Heart right ventricle (tissue), 16 donors: ENCODE measurements around the gene MOAP1. TPM values are rescaled to one million over a fixed set of nuclear protein-coding genes. Genes with fewer than 3 reads are reported as not detected.

Experiments used
- ATAC-seq, 8 donors: fragments of 200-7000 bp; cut with Tn5 transposase; one replicate each; pipeline ENCODE4 v1.9.1; 2020; ENCODE audit warnings: mild to moderate bottlenecking in 8 of 8, moderate library complexity in 8 of 8, moderate number of reproducible peaks in 1 of 8
- DNase-seq, 2 donors: peaks; one replicate each; pipeline ENCODE4 v3.0.0-alpha.2; 2020
- H3K27ac ChIP-seq, 10 donors: fragments of 200-600 bp; sonication (generic) in 2 of 10; one replicate each; pipeline versions ENCODE4 v1.5.0 to v1.8.0; 2020 to 2022; ENCODE audit warnings: mild to moderate bottlenecking in 3 of 10
- H3K27me3 ChIP-seq, 7 donors: fragments of 200-600 bp; one replicate each; pipeline ENCODE4 v1.8.0; 2021 to 2022; ENCODE audit warnings: mild to moderate bottlenecking in 2 of 7
- H3K36me3 ChIP-seq, 9 donors: fragments of 200-600 bp; sonication (generic) in 1 of 9; one replicate each; pipeline versions ENCODE4 v1.5.0 to v1.8.0; 2020 to 2022; ENCODE audit warnings: mild to moderate bottlenecking in 2 of 9
- H3K4me1 ChIP-seq, 9 donors: fragments of 200-600 bp; sonication (generic) in 1 of 9; one replicate each; pipeline versions ENCODE4 v1.5.0 to v1.8.0; 2020 to 2022; ENCODE audit warnings: mild to moderate bottlenecking in 4 of 9
- H3K4me3 ChIP-seq, 10 donors: fragments of 200-600 bp; sonication (generic) in 2 of 10; one replicate each; pipeline versions ENCODE4 v1.5.0 to v1.8.0; 2020 to 2022; ENCODE audit warnings: mild to moderate bottlenecking in 7 of 10, moderate library complexity in 2 of 10
- H3K9me3 ChIP-seq, 11 donors: fragments of 200-600 bp in 10 of 11; sonication (generic) in 2 of 11; one replicate each; pipeline versions ENCODE4 v1.5.0 to v1.8.0; 2013 to 2022; ENCODE audit warnings: mild to moderate bottlenecking in 2 of 11, control low read depth in 1 of 11, moderate library complexity in 1 of 11
- WGBS, 2 donors: extraction: QIAGEN DNeasy Blood & Tissue Kit; methylation state at CpG; one replicate each; pipeline ENCODE4 v1.1.7; 2013; ENCODE audit warnings: inconsistent platforms in 1 of 2; 5-methylcytosine and 5-hydroxymethylcytosine counted together
- intact Hi-C, 10 donors: fragments of 100-400 bp; cut with DNase I; formaldehyde crosslinking; loops; one replicate each; pipeline versions ENCODE4 v1.11.1 to v1.14.2; 2022
- polyA plus RNA-seq, 2 donors: library from polyadenylated mRNA; stranded (reverse); fragments of 200-250 nt; gene quantifications; one replicate each; pipeline ENCODE4 v1.2.3, GENCODE V29; 2013
- total RNA-seq, 10 donors: library from RNA; stranded (reverse); fragmentation: NEBNext Ultra II Directional in 3 of 10; extraction: Animal tissue kit (Norgen Biotek cat#: 25700) in 3 of 10; gene quantifications; one replicate each; pipeline versions ENCODE4 v1.2.1 to v1.2.4, GENCODE V29; 2021 to 2023
- TF ChIP-seq, protein P1 (sequence below), 9 donors: fragments of 200-600 bp; sonication (generic) in 2 of 9; IDR thresholded peaks; one replicate each; pipeline versions ENCODE4 v1.5.0 to v1.8.0; 2021 to 2022; ENCODE audit warnings: antibody characterized with exemption in 9 of 9, mild to moderate bottlenecking in 5 of 9, moderate library complexity in 1 of 9
- donor health status: Arrhythmogenic right ventricular cardiomyopathy.
- donor health status: ischemic (EF 13 %, LVEDD 7.1; RV severe dilation, severe dysfunction).
- donor health status: healthy with polysubstance abuse.
- donor health status: DM: no; HTN: yes; CAD: no.
- donor health status: DM: no; HTN: no; CAD: no.
- donor health status: ischemic (EF 25% LVEDD 6.9; RV normal size, moderate dysfunction).
- donor health status: ischemic (EF 25% LVEDD 5.7; RV mildly dilated, moderate dysfunction).
- donor health status: healthy.
- donor health status: DM: yes; HTN: yes; CAD: no.
- donor health status: Ischemic cardiomyopathy.
- donor health status: ischemic (EF 35%, LVEDD 5.7; RV mildly dilated, moderate dysfunction).
- donor health status: nonischemic (EF 11% LVEDD 7.7; RV severe dilation, severe dysfunction).
- donor health status: DM: yes; HTN: yes; CAD: no.
- donor health status: PGD.
- donor health status: ischemic (EF 29% LVEDD 5.4; RV normal size, mild dysfunction).
- donor health status: nonischemic (EF 23%, LVEDD 6.1; RV moderate dilation, normal function).

The MOAP1 gene
- total and polyA plus RNA-seq, 12 donors = 14.6 to 96.1 (median 74.2) TPM

DNA sequence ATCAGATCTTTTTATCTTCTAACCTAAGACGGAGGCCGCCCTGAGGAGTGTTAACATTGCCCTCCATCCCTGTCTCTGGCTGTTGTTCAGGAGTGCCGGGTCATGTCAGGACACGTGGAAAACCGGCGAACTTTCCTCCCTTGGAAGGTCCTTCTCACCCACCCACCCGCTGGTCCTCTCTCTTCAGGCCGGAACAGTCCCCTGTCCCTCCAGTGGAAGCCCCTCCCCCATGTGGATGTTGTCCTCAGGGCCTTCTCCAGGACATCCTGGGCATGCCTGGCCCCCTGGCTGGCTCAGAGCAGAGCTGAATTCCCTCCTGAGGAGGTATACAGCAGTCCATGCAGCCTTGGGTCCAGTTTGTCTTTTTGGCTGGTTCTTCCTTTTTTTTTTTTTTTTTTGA lies 48.7 kb downstream of the MOAP1 start:
- Histone ChIP-seq H3K4me1 (peaks cover 0 to 18% (median 0%) of the 10 kb centered on the region in 9 donors), H3K4me3 (no peak overlapping the region), H3K36me3 (no peaks in the 10 kb centered on the region), H3K27ac (no peak overlapping the region), H3K9me3 (no peaks in the 10 kb centered on the region), H3K27me3 (no peaks in the 10 kb centered on the region)
- ATAC-seq = no peak
- WGBS, 2 donors = 55 to 65% methylated on average over 8 of the region's 8 CpGs
- TF ChIP-seq, protein P1, sequence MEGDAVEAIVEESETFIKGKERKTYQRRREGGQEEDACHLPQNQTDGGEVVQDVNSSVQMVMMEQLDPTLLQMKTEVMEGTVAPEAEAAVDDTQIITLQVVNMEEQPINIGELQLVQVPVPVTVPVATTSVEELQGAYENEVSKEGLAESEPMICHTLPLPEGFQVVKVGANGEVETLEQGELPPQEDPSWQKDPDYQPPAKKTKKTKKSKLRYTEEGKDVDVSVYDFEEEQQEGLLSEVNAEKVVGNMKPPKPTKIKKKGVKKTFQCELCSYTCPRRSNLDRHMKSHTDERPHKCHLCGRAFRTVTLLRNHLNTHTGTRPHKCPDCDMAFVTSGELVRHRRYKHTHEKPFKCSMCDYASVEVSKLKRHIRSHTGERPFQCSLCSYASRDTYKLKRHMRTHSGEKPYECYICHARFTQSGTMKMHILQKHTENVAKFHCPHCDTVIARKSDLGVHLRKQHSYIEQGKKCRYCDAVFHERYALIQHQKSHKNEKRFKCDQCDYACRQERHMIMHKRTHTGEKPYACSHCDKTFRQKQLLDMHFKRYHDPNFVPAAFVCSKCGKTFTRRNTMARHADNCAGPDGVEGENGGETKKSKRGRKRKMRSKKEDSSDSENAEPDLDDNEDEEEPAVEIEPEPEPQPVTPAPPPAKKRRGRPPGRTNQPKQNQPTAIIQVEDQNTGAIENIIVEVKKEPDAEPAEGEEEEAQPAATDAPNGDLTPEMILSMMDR (IDR thresholded peaks at IDR 0.05) = no peak
- DNase-seq = no peak
- intact Hi-C loops = loop anchor here in 6 of 10 donors (2.0 to 5.0 kb wide), 5 partner anchors 164 to 259 kb away; no protein-coding TSS in a partner anchor

DNA sequence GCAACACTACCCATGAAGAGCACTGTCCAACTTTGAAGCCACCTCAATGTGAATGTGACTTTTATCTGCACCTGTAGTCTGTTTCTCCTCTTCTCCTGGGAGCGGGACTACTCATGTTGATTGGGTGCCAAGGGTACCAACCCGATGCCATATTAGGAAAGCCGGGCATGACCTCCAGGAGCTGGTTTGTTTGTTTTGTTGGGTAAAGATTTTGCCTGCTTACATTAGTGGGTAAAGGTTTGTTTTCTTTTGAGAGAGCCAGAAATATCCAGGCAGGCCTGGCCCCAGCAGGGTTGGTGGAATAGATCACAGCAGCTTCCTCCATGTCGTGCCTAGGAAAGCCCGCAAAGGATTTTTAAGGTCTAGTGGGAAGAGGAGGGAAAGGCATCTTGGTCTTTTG lies 49.3 kb downstream of the MOAP1 start:
- Histone ChIP-seq H3K4me1 (peaks cover 0 to 18% (median 0%) of the 10 kb centered on the region in 9 donors), H3K9me3 (no peaks in the 10 kb centered on the region), H3K27me3 (no peaks in the 10 kb centered on the region), H3K4me3 (no peak overlapping the region), H3K27ac (no peak overlapping the region), H3K36me3 (no peaks in the 10 kb centered on the region)
- 71 to 75% methylated on average over 5 of the region's 5 CpGs for WGBS, 2 donors
- DNase-seq (no peak), ATAC-seq (no peak)
- TF ChIP-seq, protein P1 (IDR thresholded peaks at IDR 0.05) = no peak
- intact Hi-C loops = loop anchor here in 5 of 10 donors (5.0 kb wide), 4 partner anchors 163 to 258 kb away; no protein-coding TSS in a partner anchor

DNA sequence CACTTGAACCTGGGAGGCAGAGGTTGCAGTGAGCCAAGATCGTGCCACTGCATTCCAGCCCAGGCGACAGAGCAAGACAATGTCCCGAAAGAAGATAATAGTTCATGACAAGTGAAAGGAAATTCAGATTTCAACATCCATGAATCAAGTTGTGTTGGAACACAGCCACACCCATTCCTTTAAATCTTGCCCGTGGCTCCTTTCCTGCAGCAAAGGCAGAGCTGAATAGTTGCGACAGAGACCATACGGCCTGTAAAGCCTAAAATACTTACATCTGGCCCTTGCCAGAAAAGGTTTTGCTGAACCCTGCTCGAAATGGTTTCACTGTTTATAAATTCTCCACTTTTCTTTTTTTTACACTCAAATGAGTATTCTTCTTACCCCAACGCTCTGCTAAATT lies 51.2 kb downstream of the MOAP1 start:
- H3K36me3 ChIP-seq = no peaks in the 10 kb centered on the region
- DNase-seq (no peak), ATAC-seq (no peak)
- H3K4me1 ChIP-seq = peaks cover 0 to 29% (median 7%) of the 10 kb centered on the region in 9 donors
- H3K27me3 ChIP-seq = no peaks in the 10 kb centered on the region
- intact Hi-C loops = no loop called here
- TF ChIP-seq, protein P1 (IDR thresholded peaks at IDR 0.05) = no peak
- H3K9me3 ChIP-seq = no peaks in the 10 kb centered on the region
- 63 to 71% methylated on average over 8 of the region's 8 CpGs for WGBS, 2 donors
- peak overlapping the region in 2 of 10 donors; percentile 21 to 31 for H3K27ac ChIP-seq
- no peak overlapping the region for H3K4me3 ChIP-seq

DNA sequence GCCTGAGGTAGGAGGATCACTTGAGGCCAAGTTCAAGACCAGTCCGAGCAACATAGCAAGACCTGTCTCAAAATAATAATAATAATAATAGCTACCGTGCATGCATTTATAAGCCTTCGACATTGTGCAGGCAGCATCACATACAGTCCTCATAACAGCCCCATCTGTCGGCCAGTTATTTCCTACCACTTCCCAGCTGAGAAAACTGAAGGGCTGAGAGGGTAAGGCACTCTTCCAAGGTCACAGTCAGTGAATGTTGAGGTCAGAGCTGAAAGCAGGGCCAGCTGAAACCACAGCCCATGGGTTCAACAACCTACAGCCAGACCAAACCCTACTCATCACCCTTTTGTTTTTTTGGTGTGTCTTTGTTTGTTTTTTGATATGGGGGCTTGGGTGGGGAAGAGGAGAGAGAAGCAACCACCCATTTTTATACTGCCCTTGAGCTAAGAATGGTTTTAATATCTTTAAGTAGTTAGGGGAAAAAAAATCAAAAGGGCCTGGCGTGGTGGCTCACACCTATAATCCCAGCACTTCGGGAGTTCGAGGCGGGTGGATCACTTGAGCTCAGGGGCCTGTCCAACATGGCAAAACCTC lies 52.1 kb downstream of the MOAP1 start:
- peaks cover 0 to 32% (median 7%) of the 10 kb centered on the region in 9 donors for H3K4me1 ChIP-seq
- H3K9me3 ChIP-seq = no peaks in the 10 kb centered on the region
- WGBS, 2 donors = 60 to 62% methylated on average over 8 of the region's 8 CpGs
- no peaks in the 10 kb centered on the region for H3K36me3 ChIP-seq
- TF ChIP-seq, protein P1 (IDR thresholded peaks at IDR 0.05) = peak in 8 of 9 donors; percentile 31 to 65 (median 58)
- DNase-seq = peak in 1 of 2 donors; percentile 56
- H3K27ac ChIP-seq = peak overlapping the region in 5 of 10 donors; percentile 16 to 62 (median 36)
- no peak overlapping the region for H3K4me3 ChIP-seq
- ATAC-seq = peak; percentile 42 to 77 (median 72)
- intact Hi-C loops = no loop called here
- no peaks in the 10 kb centered on the region for H3K27me3 ChIP-seq

Other genes with a start within 250 kb of the MOAP1 start
- gene ITPK1, start 69.0 kb downstream of the MOAP1 start, total RNA-seq = 100 to 1,000 TPM in 3 of 10 donors, 10 to 100 TPM in 7; 67.5 to 152 (median 92.7) TPM
- 100 to 1,000 TPM in 1 of 2 donors, 10 to 100 TPM in 1; 47.1 to 108 TPM for gene ITPK1, start 69.0 kb downstream of the MOAP1 start, polyA plus RNA-seq
- gene LYSET, start 420 bp upstream of the MOAP1 start, total RNA-seq = 10 to 100 TPM; 22.3 to 29.7 (median 25.7) TPM
- 10 to 100 TPM; 19.5 to 22.5 TPM for gene LYSET, start 420 bp upstream of the MOAP1 start, polyA plus RNA-seq
- gene GON7, start 22.2 kb upstream of the MOAP1 start, total RNA-seq = 10 to 100 TPM in 8 of 10 donors, 1 to 10 TPM in 2; 9.9 to 20.1 (median 14.3) TPM
- gene GON7, start 22.2 kb upstream of the MOAP1 start, polyA plus RNA-seq = 10 to 100 TPM; 17.9 to 20.0 TPM
- 10 to 100 TPM; 17.7 to 28.3 (median 21.1) TPM for gene UBR7, start 22.4 kb upstream of the MOAP1 start, total RNA-seq
- gene UBR7, start 22.4 kb upstream of the MOAP1 start, polyA plus RNA-seq = 10 to 100 TPM in 1 of 2 donors, 1 to 10 TPM in 1; 7.8 to 25.9 TPM
- 10 to 100 TPM; 12.7 to 33.6 (median 23.7) TPM for gene BTBD7, start 148.1 kb upstream of the MOAP1 start, total RNA-seq
- gene BTBD7, start 148.1 kb upstream of the MOAP1 start, polyA plus RNA-seq = 1 to 10 TPM; 3.6 to 9.1 TPM
- 1 to 10 TPM in 1 of 10 donors, under 1 TPM in 4, not detected in 5; 0.61 to 1.3 (median 0.72) TPM for gene COX8C, start 162.3 kb upstream of the MOAP1 start, total RNA-seq
- not detected for gene COX8C, start 162.3 kb upstream of the MOAP1 start, polyA plus RNA-seq
- gene UNC79, start 246.0 kb upstream of the MOAP1 start, total RNA-seq = under 1 TPM; 0.32 to 0.89 (median 0.45) TPM
- gene UNC79, start 246.0 kb upstream of the MOAP1 start, polyA plus RNA-seq = under 1 TPM; 0.01 to 0.07 TPM